ENCODE data around the gene INTU.
"Not testable (repeated sequence)": the region's sequence is repeated elsewhere in the genome, so short reads cannot be mapped to it uniquely, and the experiment has no call there.

The INTU gene

GRCh38 chr4:127643791-127644190 lies 11.0 kb downstream of the INTU start:
- Histone ChIP-seq H3K27ac (ENCODE audit: low read depth, low read length) (no peak overlapping the region), H3F3A (ENCODE audit: insufficient read depth) (no peaks in the 10 kb centered on the region), H3K36me3 (ENCODE audit: low read length) (no peaks in the 10 kb centered on the region), H3K9me2 (replicated peaks; ENCODE audit: insufficient read depth, low read length) (no peaks in the 10 kb centered on the region), H3K79me2 (ENCODE audit: insufficient read depth, low read length) (no peaks in the 10 kb centered on the region), H3K9ac (ENCODE audit: low read length) (no peak overlapping the region), H2AFZ (ENCODE audit: low read depth, low read length, severe bottlenecking) (no peak overlapping the region), H3K4me2 (ENCODE audit: low read depth, low read length, poor library complexity, severe bottlenecking) (no peak overlapping the region), H3K27me3 (ENCODE audit: low read length) (no peaks in the 10 kb centered on the region), H4K20me1 (ENCODE audit: low read depth, low read length) (no peaks in the 10 kb centered on the region), H3K4me3 (ENCODE audit: insufficient read depth, low read length, poor library complexity, severe bottlenecking) (no peak overlapping the region), H3K9me3 (ENCODE audit: insufficient read depth, low read length) (no peaks in the 10 kb centered on the region)
- TF ChIP-seq CTCF (IDR thresholded peaks at IDR 0.05; ENCODE audit: insufficient read depth, low read length, poor library complexity, severe bottlenecking) (no peak), EZH2phosphoT487 (conservative IDR thresholded peaks at IDR 0.05; ENCODE audit: low read length) (no peak)

GRCh38 chr4:127648061-127648460 lies 15.3 kb downstream of the INTU start:
- Histone ChIP-seq H3K27ac (ENCODE audit: low read depth, low read length) (no peak overlapping the region), H3K4me2 (ENCODE audit: low read depth, low read length, poor library complexity, severe bottlenecking) (no peak overlapping the region), H3K9me3 (ENCODE audit: insufficient read depth, low read length) (no peaks in the 10 kb centered on the region), H3K79me2 (ENCODE audit: insufficient read depth, low read length) (no peaks in the 10 kb centered on the region), H3F3A (ENCODE audit: insufficient read depth) (no peaks in the 10 kb centered on the region), H3K36me3 (ENCODE audit: low read length) (no peaks in the 10 kb centered on the region), H3K27me3 (ENCODE audit: low read length) (no peaks in the 10 kb centered on the region), H4K20me1 (ENCODE audit: low read depth, low read length) (no peaks in the 10 kb centered on the region), H3K9me2 (replicated peaks; ENCODE audit: insufficient read depth, low read length) (no peaks in the 10 kb centered on the region), H2AFZ (ENCODE audit: low read depth, low read length, severe bottlenecking) (no peak overlapping the region), H3K9ac (ENCODE audit: low read length) (no peak overlapping the region), H3K4me3 (ENCODE audit: insufficient read depth, low read length, poor library complexity, severe bottlenecking) (no peak overlapping the region)
- TF ChIP-seq CTCF (IDR thresholded peaks at IDR 0.05; ENCODE audit: insufficient read depth, low read length, poor library complexity, severe bottlenecking) (no peak), EZH2phosphoT487 (conservative IDR thresholded peaks at IDR 0.05; ENCODE audit: low read length) (no peak)

GRCh38 chr4:127655590-127655989 lies 22.8 kb downstream of the INTU start:
- H3K9me2 ChIP-seq (replicated peaks; ENCODE audit: insufficient read depth, low read length); H3F3A ChIP-seq (ENCODE audit: insufficient read depth); H3K4me3 ChIP-seq (ENCODE audit: insufficient read depth, low read length, poor library complexity, severe bottlenecking); H3K9ac ChIP-seq (ENCODE audit: low read length); H3K27me3 ChIP-seq (ENCODE audit: low read length); H2AFZ ChIP-seq (ENCODE audit: low read depth, low read length, severe bottlenecking); H3K27ac ChIP-seq (ENCODE audit: low read depth, low read length); H4K20me1 ChIP-seq (ENCODE audit: low read depth, low read length); H3K9me3 ChIP-seq (ENCODE audit: insufficient read depth, low read length); H3K79me2 ChIP-seq (ENCODE audit: insufficient read depth, low read length); H3K4me2 ChIP-seq (ENCODE audit: low read depth, low read length, poor library complexity, severe bottlenecking); H3K36me3 ChIP-seq (ENCODE audit: low read length): not testable (repeated sequence)

GRCh38 chr4:127656047-127656680 lies 23.4 kb downstream of the INTU start:
- no peak overlapping the region for H3K4me2 ChIP-seq (ENCODE audit: low read depth, low read length, poor library complexity, severe bottlenecking)
- no peaks in the 10 kb centered on the region for H4K20me1 ChIP-seq (ENCODE audit: low read depth, low read length)
- no peak for TF ChIP-seq EZH2phosphoT487 (conservative IDR thresholded peaks at IDR 0.05; ENCODE audit: low read length)
- no peak for TF ChIP-seq CTCF (IDR thresholded peaks at IDR 0.05; ENCODE audit: insufficient read depth, low read length, poor library complexity, severe bottlenecking)
- no peaks in the 10 kb centered on the region for H3K79me2 ChIP-seq (ENCODE audit: insufficient read depth, low read length)
- H3F3A ChIP-seq (ENCODE audit: insufficient read depth): no peaks in the 10 kb centered on the region
- no peaks in the 10 kb centered on the region for H3K36me3 ChIP-seq (ENCODE audit: low read length)
- H2AFZ ChIP-seq (ENCODE audit: low read depth, low read length, severe bottlenecking): no peak overlapping the region
- H3K9me2 ChIP-seq (replicated peaks; ENCODE audit: insufficient read depth, low read length): no peaks in the 10 kb centered on the region
- no peak overlapping the region for H3K9ac ChIP-seq (ENCODE audit: low read length)
- H3K27me3 ChIP-seq (ENCODE audit: low read length): no peaks in the 10 kb centered on the region
- H3K4me3 ChIP-seq (ENCODE audit: insufficient read depth, low read length, poor library complexity, severe bottlenecking): no peak overlapping the region
- H3K9me3 ChIP-seq (ENCODE audit: insufficient read depth, low read length): no peaks in the 10 kb centered on the region
- H3K27ac ChIP-seq (ENCODE audit: low read depth, low read length): no peak overlapping the region

Measured in SU-DHL-6 (cell line).